ENCODE results near the gene RLF.

The RLF gene

GRCh38 chr1:40241362-40241761 lies 80.2 kb downstream of the RLF start:
- no peak for DNase-seq

DNA sequence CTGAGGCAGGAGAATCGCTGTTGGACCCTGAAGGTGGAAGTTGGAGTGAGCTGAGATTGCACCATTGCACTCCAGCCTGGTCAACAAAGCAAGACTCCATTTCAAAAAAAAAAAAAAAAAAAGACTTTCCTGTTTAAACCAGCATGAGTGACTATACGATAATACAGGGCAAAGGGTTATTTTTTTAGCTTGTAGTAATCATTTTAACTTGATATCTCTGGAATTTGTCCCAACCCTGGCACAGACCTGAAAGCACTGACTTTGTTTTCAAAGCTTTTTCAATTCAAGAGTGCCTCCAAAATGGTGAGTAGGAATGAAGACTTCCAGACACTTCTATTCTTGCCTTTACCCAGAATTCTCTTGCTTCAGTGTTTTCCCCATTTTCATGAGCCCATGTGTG lies 82.2 kb downstream of the RLF start:
- no peak for DNase-seq

GRCh38 chr1:40244138-40244744 lies 83.1 kb downstream of the RLF start:
- DNase-seq = no peak

DNA sequence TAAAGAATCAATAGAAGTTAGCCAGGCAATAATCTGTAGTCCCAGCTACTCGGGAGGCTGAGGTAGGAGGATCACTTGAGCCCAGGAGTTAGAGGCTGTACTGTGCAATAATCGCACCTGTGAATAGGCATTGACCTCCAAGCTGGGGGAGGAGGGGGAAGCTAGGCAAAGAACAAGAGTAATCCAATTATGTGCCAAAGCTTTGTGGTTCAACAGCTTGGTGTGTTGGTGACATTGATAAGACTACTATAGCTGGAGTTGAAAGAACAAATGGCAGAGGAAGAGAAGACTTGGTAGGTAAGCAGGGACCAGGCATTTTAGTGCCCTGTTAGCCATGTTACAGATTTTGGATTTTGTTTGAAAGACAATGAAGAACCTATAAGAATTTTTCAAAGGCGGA lies 84.5 kb downstream of the RLF start:
- DNase-seq = no peak

DNA sequence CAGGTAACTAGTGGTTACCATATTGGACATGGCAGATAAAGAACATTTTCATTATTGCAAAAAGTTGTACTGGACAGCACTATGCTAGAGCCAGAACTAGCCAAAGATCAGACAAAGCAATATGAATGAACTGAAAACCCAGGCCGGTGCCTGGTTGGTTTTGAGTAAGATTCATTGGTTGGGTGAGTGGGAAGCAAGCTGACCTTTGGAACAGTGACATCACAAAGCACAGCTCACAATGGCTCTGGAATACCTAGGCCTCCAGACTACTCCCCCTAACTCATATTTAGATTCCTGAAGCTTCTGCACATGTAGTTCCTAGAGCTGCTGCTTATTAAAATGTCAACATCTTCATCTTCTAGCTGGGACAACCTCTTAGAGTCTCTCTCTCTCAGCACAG lies 86.5 kb downstream of the RLF start, which contains the start of gene TMCO2:
Gene TMCO2, plus strand, starts transcription at position 283 of the 400 bp plus-strand sequence. Its CDS starts 57 bp downstream, at position 340.
- DNase-seq = no peak

DNA sequence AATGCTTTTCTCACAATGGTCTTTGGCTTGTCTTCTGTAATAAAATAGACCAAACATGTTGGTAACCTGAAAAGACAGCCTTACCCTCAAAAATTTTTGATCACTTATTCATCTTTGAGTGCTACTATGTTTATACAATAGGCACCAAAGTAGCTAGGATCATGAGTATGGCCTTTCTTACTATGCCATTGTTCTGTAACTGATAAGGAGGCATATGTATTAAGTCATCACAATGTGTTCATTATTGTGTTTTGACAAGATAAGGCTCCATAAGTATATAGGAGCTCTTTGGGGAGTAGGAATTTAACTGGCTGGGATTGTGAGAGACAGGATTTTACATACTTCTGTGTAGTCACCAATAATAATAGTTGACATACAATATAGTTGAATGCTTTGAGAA lies 87.2 kb downstream of the RLF start:
- DNase-seq = no peak

DNA sequence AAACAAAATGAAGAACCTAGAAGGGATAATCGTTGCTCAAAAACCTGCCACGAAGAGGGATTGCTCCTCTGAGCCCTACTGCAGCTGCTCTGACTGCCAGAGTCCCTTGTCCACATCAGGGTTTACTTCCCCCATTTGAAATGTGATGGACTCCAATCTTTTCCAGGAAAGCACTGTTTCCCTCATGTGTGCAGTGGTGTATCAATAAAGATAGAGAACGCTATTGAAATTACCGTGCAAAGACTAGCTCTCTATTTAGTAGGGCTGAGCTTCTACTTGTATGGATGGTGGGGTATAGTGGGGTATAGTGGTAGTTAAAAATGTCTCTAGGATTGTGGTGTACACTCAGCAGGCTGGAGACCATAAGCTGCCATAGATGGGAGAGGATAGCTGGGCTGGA lies 90.3 kb downstream of the RLF start:
- DNase-seq = no peak

DNA sequence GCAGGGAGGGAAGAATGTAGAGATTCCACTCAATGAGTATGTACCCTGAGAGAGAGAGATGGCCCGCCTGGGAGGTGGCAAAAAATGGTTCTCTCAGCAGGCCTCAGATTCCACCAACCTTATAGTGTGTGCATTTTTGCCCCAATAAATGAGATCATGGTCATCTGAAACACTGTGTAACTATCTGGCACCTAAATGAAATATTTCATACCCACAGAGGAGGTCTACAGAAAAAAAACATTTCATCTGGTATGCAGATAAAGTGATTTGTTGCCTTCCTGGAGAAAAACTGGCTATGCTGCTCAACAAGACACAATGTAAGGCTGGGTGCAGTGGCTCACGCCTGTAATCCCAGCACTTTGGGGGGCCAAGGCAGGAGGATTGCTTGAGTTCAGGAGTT lies 91.4 kb downstream of the RLF start:
- DNase-seq = no peak

- DNase-seq = no peak
Measured at GRCh38 chr1:40255231-40255630, 94.0 kb downstream of the RLF start.

- no peak for DNase-seq
Measured at GRCh38 chr1:40256401-40257084, 95.4 kb downstream of the RLF start.

DNA sequence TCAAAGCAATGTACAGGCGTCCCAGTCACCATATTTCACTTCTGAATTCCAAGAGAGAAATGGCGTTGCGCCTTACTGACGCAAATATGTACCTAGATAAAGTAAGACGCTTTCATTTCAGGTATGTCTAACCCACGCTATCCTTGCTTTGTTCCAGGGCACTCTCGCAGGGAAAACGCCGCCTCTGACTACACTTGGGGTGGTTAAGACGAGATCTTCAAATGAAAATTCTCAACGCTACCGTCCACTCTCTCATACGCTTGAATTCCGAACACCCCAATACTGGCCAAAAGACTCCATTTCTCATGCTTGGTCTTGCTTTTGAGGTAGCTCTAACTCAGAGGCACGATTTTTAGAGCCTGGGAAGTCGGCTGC lies 96.1 kb downstream of the RLF start:
- peak; percentile 100 for DNase-seq

GRCh38 chr1:40257688-40258444 lies 96.7 kb downstream of the RLF start, which contains the start of gene ZMPSTE24:
ZMPSTE24 (plus strand) TSS chr1:40258236; CDS start chr1:40258272, 36 bp downstream.
- DNase-seq = peak; percentile 100

- DNase-seq = peak; percentile 89
Measured at GRCh38 chr1:40258445-40258769, 97.2 kb downstream of the RLF start.

GRCh38 chr1:40264354-40264781 lies 103.2 kb downstream of the RLF start:
- DNase-seq = no peak

DNA sequence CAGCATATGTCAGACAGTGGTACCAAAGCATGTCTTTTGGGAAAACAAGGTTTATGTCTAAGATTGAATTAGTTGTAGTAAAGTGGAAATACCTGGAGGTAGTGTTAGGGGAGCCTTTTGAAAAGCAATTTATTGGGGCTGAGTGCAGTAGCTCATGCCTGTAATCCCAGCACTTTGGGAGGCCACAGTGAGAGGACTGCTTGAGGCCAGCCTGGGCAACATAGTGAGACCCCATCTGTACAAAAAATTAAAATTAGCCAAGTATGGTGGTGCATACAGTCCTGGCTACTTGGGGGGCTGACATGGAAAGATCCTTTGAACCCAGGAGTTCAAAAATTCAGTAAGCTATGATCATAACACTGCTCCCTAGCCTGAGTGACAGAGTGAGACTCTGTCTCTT lies 104.1 kb downstream of the RLF start:
- DNase-seq = no peak

DNA sequence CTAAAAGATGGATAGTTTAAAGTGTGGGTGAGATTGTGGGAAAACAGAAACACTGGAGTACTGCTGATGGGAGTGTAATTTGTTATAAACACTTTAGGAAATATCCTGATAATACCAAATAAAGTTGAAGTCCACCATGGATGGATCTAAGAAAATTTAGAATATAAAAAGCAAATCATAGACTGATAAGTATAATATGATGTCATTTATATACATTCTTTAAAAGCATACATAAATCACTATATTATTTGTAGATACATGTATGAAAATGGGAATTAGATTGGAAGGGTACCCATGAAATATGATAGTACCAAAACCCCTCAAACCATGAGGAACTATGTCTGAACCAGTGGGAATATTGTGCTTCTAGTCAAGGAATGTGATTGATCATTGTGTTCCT lies 104.7 kb downstream of the RLF start:
- DNase-seq = no peak

DNA sequence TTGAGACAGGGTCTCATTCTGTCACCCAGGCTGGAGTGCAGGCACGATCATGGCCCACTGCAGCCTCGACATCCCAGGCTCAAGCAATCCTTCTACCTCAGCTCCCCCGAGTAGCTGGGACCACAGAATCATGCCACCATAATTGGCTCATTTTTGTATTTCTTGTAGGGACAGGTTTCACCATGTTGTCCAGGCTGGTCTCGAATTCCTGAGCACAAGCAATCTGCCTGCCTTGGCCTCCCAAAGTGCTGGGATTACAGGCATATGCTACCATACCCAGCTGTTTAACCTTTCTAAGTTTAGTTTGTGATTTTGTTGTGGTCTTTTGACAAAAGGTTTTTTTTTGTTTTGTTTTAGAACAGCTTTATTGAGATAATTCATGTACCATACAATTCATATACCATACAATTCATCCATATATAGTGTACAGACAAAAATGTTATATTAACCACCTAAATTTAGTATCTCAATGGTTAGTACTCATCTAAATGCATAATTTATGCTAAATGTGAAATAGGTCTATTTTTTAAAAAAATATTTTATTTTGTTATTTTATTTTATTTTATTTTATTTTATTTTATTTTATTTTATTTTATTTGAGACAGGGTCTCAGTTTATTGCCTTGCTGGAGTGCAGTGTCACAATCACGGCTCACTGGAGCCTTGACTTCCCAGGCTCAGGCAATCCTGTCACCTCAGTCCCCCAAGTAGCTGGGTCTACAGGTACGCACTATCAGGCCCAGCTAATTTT lies 105.8 kb downstream of the RLF start:
- no peak for DNase-seq

DNA sequence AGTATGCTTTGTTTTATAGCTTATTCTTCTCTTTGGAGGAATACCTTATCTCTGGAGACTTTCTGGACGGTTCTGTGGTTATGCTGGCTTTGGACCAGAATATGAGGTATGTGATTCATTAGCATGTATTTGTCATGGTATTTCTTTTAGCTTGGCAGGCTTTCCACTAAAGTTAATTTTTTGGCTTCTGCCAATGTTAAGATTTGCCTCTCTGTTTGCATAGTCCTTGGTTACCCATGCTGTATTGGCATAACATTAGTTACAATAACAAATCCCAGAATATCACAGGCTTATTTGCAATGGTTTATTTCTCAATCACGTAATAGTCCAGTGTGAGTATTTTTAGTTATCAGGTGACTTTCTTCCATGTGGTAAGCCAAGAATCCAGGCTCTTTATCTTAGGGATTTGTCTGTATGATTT lies 106.6 kb downstream of the RLF start:
- no peak for DNase-seq

- no peak for DNase-seq
Measured at GRCh38 chr1:40268211-40268610, 107.0 kb downstream of the RLF start.

DNA sequence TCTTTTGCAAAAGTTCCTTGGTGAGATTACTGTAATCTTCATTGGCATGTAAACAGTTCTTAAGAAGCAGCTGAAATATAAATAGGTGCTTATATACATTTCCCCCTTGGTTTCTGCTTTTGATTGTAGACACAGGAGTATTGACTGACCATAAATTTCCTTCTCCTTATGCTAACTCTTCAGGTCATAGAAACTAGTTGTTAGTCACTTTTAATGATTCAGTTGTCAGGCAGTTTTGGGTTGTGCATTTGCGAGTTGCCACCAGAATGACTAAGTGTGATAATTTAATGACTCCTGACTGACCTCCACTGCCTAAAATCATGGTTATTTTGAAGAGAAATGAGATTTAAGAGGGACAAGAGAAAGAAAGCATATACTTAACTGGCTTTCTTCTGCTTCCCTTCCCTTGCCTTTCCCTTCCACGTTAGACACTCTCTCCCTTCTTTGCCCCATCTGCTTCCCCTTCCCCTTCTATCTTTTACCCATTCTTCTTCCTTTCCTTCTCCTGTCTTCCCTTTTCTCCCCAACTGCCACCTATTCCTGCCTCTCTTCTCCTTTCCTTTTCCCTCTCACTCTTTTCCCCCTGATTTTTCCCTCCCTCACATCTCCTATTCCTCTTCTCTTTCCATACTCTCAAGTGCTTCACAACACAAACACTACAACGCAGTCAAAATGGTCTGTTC lies 109.1 kb downstream of the RLF start:
- DNase-seq = no peak

DNA sequence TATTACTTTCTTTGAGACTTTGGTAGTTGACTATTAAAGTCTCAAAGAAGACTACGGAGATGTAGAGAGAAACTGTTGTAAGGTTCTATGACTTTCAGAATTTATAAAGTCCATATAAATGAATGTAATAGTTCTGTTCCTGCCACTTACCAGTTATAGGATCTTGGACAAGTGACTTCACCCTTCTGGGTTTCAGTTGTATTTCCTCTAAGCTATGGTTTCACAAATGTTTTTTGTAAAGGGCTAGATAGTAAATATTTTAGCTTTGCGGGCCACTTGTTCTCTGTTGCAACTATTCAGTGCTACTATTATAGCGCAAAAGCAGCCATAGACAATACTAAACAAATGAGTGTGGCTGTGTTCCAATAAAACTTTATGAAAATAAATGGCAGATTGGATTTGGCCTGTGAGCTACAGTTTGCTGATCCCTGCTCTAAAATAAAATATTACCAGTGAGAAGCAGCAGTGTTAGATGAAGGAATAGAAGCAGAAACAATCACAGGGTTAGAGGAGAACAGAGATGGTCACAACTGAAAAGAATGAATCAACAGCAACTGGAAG lies 111.5 kb downstream of the RLF start:
- no peak for DNase-seq

DNA sequence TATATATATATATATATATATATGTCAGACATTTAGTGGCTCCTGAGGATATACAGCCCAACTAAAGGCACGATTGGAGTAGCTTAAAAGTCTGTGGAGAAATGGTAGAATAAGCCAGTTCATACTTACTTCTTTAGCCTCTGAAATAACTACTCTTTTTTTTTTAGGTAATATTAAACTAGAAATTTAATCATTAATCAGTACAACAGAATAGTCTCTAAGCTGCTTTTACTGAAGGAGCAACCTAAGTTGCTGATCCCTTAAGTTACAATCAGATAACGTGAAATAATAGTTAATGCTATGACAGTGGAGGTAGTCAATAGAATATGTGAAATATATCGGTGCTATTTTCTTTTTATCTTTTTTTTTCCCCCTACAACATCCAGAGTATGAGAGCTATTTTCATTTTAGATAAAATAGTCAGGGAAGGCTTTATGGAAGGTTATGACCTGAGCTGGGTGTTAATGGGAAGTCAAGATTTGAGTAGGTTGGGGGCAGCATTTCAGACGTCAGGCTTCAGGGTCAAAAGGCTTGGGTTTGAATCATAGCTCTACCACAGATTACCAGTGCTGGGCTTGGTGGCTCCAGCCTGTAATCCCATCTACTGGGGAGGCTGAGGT lies 112.5 kb downstream of the RLF start:
- DNase-seq = no peak

Data from NCI-H748 treated with DMSO at 0.1 percent for 48 hours (cell line).